GM12891 (cell line): ENCODE data around the gene MLNR.

Experiments
- PAX5 ChIP-seq: IDR thresholded peaks from 2 replicates; pipeline ENCODE4 v1.6.1; 2011; ENCODE audit warnings: low read length, moderate library complexity, mild to moderate bottlenecking; ENCODE audit not compliant: insufficient read depth, severe bottlenecking
- POLR2A ChIP-seq: IDR thresholded peaks from 2 replicates; pipeline ENCODE4 v1.6.1; 2011; ENCODE audit warnings: low read depth, low read length, control low read depth
- POLR2AphosphoS5 ChIP-seq: IDR thresholded peaks from 2 replicates; pipeline ENCODE4 v1.6.1; 2011; ENCODE audit warnings: low read depth, low read length, control low read depth
- POU2F2 ChIP-seq: IDR thresholded peaks from 2 replicates; pipeline ENCODE4 v1.6.1; 2011; ENCODE audit warnings: low read depth, mild to moderate bottlenecking, control low read depth, low read length, moderate library complexity
- SPI1 ChIP-seq: IDR thresholded peaks from 2 replicates; pipeline ENCODE4 v1.6.1; 2011; ENCODE audit warnings: low read depth, low read length, control low read depth
- TAF1 ChIP-seq: IDR thresholded peaks from 2 replicates; pipeline ENCODE4 v1.6.1; 2011; ENCODE audit warnings: low read depth, low read length, control low read depth

DNA sequence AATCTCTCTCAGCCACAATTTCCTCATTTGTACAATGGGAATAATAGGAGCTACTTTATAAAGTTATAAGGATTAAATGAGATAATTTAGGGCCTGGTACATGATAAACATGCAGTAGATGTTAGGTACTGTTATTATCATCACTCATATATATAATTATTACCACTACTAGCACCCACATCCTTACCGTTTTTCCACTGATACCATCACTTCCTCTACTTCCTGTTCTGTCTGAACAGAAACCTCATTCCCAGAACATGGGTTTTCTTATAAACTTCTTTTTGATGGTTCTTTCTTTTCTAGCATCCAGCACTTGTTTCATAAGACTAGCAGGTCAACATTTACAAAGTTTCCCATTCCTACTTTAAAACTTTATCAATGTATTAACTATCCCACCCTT, 33.9 kb downstream of the MLNR start:
- TF ChIP-seq POLR2A = no peak
- TF ChIP-seq POLR2AphosphoS5 = no peak
- no peak for TF ChIP-seq TAF1
- TF ChIP-seq PAX5 = no peak
- TF ChIP-seq POU2F2 = no peak
- no peak for TF ChIP-seq SPI1
